Measurements from ENCODE around the gene ZNF780A.
"Not testable (repeated sequence)": the region's sequence is repeated elsewhere in the genome, so short reads cannot be mapped to it uniquely, and the experiment has no call there.

Gene ZNF780A

DNA sequence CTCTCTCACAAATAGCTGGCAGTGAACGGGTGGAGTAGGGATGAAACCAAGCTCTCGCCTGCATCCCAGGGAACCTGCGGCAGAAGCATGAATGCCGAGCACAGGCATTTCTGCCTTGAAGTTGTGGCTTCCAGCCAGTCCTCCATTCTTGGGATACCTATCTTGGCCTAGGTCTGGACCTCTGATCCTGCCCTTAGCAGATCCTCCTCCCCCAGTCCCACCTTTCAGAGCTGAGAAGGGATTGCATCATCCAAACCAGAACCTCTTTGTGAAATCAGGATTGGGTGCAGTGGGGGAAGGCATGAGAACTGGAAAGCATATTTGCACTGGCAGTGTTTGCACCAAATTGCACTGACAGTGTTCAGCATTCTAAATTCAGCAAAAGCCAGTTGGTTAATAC lies 5.8 kb downstream of the ZNF780A start:
- no peak for DNase-seq (ENCODE audit: low read depth, low spot score)

DNA sequence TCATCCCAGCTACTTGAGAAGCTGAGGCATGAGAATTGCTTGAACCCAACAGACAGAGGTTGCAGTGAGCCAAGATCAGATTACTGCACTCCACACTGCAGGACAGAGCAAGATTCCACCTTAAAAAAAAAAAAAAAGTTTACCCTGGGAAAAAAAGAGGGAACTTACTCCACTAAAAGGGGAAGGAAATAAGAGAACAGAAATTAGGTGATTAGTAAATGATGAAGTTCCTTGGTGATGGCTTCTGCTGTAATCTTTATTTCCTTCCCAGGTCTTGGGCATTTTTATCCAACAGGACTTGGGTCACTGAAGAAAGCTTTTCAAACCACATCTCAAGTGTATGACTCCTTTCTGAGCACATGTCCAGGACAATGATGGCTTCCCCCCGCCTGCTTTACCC lies 9.3 kb downstream of the ZNF780A start:
- DNase-seq (ENCODE audit: low read depth, low spot score): no peak

DNA sequence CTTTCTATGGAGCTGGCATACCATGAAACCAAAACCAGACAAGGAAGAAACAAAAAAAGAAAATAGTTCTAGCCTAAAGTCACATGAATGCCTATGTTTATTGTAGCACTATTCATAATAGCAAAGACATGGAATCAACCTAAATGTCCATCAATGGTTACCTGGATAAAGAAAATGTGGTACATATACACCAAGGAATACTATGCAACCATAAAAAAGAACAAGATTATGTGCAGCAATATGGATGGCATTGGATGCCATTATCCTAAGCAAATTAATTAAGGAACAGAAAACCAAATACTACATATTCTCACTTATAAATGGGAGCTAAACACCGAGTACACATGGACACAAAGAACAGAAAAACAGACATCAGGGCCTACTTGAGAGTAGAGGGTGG lies 10.5 kb downstream of the ZNF780A start:
- DNase-seq (ENCODE audit: low read depth, low spot score): no peak

DNA sequence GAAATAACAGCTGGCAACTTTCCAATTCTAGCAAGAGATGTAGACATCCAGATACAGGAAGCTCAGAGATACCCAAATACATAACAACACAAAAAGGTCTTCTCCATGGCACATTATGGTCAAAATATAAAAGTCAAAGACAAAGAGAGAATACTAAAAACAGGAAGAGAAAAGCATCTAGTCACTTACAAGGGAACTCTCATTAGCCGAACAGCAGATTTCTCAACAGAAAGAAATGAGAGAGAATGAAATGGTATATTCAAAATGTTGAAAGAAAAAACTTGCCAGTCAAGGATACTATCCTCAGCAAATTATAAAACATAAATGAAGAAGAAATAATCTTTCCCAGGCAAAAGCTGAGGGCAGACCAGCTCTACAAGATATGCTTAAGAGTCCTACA lies 12.4 kb downstream of the ZNF780A start:
- DNase-seq (ENCODE audit: low read depth, low spot score): no peak

DNA sequence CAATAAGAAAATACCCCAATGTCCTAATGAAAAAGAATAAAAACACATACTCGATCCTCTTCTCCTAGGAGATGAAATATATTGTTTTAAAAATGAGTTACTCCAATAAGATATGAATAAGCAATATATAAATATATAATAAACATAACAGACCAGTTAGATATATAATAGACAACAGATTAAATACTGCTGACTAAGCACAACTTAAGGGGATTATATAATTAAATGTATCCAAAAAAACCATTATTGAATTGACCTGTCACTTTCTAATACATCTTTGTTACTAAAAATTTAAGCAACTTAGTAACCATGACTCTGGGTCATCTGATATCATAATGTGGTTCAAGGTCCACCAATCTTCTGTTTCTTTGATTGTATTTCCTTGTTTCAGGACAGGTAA lies 20.7 kb downstream of the ZNF780A start:
- DNase-seq (ENCODE audit: low read depth, low spot score): no peak

DNA sequence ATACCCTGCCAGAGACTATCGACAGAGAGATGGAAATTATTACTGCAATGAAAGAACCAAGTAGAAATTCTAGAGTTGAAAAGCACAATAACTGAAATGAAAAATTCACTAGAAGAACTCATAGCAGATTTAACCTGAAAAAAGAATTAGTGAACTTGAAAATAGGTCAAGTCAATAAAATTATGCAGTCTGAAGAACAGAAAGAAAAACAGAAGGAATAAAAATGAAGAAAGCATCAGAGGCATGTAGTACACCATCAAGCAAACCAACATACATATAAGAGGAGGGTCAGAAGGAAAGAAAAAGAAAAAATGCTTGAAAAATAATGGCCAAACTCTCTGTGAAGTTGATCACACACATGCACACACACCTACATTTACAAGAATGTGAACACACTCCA lies 31.1 kb downstream of the ZNF780A start:
- no peak for DNase-seq (ENCODE audit: low read depth, low spot score)

DNA sequence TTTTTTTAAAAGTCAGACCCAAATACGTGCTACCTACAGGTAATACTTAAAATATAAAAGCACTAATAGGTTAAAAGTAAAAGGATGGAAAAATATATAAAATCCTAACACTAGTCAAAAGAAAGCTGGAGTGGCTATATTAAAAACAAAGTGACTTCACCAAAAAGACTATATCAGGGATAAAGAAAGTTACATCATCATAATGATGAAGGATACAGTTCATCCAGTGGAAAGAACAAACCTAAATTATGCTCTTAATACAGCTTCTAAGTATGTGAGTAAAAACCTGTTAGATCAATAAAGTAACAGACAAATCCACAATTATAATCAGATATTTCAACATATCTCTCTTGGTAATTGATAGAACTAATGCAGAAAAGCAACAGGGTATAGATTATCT lies 33.6 kb downstream of the ZNF780A start:
- no peak for DNase-seq (ENCODE audit: low read depth, low spot score)

DNA sequence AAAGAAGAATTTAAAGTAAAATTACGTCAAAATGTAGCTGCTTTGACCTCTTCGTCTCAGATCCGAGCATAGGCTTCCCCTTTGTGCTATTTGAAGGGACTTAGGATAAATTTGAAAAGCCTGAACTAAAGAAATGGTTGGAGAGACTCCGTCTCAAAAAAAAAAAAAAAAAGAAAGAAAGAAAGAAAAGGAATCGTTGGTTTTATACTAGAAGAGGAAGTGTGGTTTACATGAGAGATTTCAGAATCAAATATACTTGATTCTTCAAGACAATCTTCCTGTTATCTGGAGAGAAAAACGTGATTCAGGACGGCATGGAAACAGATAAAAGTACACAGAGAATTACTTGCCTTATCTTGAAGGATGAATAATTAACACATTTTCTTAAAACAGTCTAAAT lies 34.2 kb downstream of the ZNF780A start:
- no peak for DNase-seq (ENCODE audit: low read depth, low spot score)

DNA sequence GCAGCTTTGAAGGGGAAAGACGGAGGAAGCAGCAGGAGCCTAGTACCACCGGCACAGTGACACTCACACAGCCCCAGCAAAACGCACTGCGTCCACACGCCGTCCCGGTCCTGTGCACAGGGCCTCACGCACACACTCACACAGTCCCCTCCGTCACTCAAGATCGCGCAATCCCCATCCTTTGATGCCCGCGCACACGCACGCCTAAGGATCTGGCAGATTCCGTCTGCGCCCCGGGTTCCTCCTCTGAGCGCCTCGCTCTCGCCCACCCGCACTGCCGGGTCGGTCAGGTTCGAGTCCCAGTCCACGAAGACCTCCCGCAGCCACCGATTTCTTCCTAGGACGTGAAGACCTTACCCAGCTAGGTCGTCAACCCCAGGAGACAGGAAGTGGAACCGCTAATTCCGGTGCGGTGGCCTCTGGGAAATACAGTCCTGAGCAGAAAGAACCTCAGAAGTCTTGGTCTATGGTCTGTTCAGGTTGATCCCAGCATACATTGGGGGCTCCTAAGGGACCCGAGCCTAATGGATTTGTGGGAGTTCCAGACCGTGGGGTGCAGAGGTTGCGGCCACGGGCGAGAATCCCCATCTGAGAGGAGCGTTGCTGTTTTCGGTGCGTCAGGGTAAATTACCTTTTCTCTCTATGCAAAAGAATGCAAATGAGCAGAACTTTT lies 34.8 kb downstream of the ZNF780A start, which contains the start of gene ZNF780B:
Gene ZNF780B, minus strand, starts transcription at position 400 of the 673 bp plus-strand sequence. CDS start 5,899 bp downstream, outside the sequence.
- no peak for DNase-seq (ENCODE audit: low read depth, low spot score)

DNA sequence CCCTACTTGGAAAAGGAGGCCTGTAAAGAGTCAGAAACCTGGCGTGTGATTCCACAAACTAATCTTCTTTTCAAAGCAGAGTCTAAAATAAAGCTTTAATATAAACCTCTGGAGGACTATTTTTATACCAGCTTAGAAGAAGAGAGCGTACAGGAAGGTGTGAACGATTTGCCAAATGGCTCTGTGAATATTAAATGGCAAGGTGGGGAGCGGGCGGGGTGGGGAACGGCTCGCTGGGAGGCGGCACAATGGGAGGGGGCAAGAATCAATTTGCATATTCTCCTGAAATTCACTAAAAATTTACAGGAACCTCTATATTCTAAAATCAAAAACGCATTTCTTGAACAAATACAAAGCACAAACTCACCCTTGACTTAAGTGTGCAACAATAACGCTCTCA lies 35.7 kb downstream of the ZNF780A start:
- DNase-seq (ENCODE audit: low read depth, low spot score): no peak

DNA sequence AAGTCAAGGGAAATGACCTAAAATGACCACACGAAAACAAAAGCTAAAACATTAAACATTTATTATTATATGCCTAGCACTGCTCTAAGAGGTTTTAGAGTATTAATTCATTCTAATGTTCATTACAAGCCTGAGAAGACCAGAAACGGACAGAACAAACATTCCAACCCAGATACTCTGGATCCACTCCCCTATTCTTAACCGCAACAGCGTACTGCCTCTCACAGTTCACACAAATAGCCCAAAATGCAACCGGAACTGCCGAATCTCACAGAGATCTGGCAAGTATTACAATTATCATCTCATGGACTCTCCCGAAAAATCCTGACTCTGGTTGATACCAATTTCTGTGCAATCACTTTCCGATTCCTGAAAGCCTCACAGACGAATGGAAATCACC lies 36.1 kb downstream of the ZNF780A start:
- no peak for DNase-seq (ENCODE audit: low read depth, low spot score)

DNA sequence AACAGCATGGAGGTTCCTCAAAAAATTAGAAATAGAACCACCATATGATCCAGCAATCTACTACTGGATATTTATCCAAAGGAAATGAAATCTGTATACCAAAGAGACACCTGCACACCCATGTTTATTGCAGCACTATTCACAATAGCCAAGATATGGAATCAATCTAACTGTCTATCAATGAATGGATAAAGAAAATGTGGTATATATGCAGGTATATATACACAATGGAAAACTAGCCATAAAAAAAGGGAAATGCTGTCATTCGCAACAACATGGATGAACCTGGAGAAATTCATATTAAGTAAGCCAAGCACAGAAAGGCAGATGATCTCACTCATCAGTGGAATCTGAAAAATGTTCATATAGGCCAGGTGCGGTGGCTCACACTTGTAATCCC lies 37.3 kb downstream of the ZNF780A start:
- no peak for DNase-seq (ENCODE audit: low read depth, low spot score)

DNA sequence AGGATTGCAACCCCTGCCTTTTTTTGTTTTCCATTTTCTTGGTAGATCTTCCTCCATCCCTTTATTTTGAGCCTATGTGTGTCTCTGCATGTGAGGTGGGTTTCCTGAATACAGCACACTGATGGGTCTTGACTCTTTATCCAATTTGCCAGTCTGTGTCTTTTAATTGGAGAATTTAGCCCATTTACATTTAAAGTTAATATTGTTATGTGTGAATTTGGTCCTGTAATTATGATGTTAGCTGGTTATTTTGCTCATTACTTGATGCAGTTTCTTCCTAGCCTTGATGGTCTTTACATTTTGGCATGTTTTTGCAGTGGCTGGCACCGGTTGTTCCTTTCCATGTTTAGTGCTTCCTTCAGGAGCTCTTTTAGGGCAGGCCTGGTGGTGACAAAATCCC lies 49.0 kb downstream of the ZNF780A start:
- not testable (repeated sequence) for DNase-seq (ENCODE audit: low read depth, low spot score)

DNA sequence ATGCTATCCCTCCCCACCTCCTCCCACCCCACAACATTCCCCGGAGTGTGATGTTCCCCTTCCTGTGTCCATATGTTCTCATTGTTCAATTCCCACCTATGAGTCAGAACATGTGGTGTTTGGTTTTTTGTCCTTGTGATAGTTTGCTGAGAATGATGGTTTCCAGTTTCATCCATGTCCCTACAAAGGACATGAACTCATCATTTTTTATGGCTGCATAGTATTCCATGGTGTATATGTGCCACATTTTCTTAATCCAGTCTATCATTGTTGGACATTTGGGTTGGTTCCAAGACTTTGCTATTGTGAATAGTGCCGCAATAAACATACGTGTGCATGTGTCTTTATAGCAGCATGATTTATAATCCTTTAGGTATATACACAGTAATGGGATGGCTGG lies 52.7 kb downstream of the ZNF780A start:
- not testable (repeated sequence) for DNase-seq (ENCODE audit: low read depth, low spot score)

DNA sequence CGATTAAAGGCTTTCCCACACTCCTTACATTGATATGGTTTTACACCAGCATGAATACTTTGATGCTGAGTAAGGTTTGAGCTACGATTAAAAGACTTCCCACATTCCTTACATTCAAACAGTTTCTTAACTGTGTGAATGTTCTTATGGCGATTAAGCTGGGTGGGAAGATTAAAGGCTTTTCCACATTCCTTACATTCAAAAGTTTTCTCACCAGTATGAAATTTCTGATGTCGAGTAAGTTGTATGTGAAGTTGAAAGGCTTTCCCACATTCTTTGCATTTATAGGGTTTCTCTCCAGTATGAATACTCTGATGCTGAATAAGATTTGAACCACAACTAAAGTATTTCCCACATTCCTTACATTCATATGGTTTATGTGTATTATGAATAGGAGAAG lies 54.7 kb downstream of the ZNF780A start:
- DNase-seq (ENCODE audit: low read depth, low spot score): no peak

DNA sequence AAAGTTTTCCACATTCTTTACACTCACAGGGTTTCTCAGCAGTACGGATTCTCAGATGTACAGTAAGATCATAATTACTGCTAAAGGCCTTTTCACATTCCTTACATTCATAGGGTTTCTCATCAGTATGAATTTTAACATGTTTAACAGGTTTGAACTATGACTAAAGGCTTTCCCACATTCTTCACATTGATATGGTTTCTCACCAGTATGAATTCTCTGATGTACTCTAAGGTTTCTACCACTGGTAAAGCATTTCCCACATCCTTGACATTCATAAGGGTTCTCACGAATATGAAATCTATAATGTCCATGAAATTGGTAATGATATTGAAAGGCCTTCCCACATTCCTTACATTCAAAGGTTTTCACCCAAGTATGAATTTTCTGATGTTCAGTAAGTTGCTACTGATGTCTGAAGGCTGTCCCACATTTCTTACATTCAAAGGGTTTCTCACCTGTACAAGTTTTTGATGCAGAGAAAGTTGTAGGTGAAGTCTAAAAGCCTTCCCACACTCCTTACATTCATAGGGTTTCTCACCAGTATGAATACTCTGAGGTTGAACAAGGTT lies 56.7 kb downstream of the ZNF780A start:
- no peak for DNase-seq (ENCODE audit: low read depth, low spot score)

DNA sequence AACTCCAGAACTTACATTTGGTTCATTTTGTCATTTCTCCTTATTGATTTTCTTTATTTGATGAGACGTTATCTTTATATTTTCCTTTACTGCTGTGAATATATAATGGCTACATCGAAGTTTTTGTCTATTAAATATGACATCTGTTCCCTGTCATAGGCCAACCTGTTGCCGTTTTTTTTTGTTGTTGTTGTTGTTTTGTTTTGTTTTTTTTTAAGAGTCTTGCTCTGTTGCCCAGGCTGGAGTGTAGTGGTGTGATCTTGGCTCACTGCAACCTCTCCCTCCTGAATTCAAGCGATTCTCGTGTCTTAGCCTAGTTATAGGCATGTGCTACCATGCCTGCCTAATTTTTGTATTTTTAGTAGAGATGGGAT lies 64.2 kb downstream of the ZNF780A start:
- DNase-seq (ENCODE audit: low read depth, low spot score): no peak

DNA sequence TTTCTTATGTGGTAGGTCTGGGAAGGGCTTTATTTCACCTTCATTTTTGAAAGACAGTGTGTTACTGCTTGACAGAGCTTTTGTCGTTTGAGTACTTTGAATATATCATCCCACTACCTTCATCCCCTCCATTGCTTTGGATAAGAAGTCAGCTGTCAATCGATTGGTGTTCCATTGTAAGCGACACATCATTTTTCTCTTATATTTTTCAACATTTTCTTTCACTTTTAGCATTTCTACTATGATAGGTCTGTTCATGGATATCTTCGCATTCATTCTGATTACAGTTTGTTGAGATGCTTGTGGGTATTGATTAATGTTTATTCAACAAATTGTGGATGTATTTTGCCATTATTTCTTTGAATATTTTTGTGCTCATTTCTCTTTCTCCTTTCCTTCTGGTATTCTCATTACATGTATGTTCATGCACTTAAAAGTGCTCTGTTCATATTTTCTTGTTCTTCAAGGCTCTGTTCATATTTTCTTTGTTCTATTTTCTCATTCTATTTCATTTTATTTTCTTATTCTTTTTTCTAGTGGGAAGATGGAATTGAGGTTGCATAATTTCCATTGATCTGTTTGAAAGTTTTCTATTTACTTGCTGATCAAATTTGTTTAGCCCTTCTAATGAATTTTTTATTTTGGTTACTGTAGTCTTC lies 64.7 kb downstream of the ZNF780A start:
- DNase-seq (ENCODE audit: low read depth, low spot score): no peak

DNA sequence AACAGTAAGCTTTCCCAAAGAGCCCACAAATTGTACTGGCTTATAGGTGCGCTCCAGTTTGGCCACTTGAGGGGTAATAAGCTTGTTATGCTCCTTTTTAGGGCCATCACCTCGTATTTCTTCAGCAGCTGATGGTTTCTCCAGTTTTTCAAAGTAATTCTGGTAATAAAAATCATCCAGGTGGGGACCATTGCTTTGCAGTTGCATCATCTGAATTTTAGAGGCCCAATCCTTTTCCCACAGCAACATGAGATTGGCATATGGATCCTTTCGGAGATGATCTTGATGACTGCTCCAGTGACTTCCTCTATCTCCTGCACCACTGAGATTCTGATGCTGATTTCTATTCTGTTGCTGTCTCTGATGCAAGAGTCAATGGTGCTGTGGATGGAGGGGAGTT lies 66.8 kb downstream of the ZNF780A start:
- DNase-seq (ENCODE audit: low read depth, low spot score): no peak
